Sigmoid colon (tissue), 3 donors: ENCODE measurements around the gene ALDH2.
"Not testable (repeated sequence)": the region's sequence is repeated elsewhere in the genome, so short reads cannot be mapped to it uniquely, and the experiment has no call there.

ENCODE experiments used
- CTCF ChIP-seq, 4 experiments: fragments of 450-650 bp in 3 of 4; fragments of 200-600 bp in 1 of 4; IDR thresholded peaks; one replicate each; pipeline ENCODE4 v1.5.1; 2016 to 2019; ENCODE audit warnings: antibody characterized with exemption in 4 of 4, mild to moderate bottlenecking in 3 of 4, moderate library complexity in 2 of 4
- POLR2A ChIP-seq, 2 donors: fragments of 450-650 bp; IDR thresholded peaks; one replicate each; pipeline ENCODE4 v1.6.1; 2016; ENCODE audit warnings: antibody characterized with exemption in 2 of 2, mild to moderate bottlenecking in 2 of 2, moderate library complexity in 2 of 2

- TF ChIP-seq CTCF, POLR2A (IDR thresholded peaks at IDR 0.05): not testable (repeated sequence)
Observed at GRCh38 chr12:111835531-111836181, 68.9 kb downstream of the ALDH2 start.
